ENCODE results near the gene SLC8A1. TPM values are rescaled to one million over a fixed set of nuclear protein-coding genes. Genes with fewer than 3 reads are reported as not detected.
A peak's percentile ranks its signal among the peaks of the same experiment; 100 is the strongest.

SLC8A1 gene
- total and polyA plus RNA-seq, 11 donors: 61.9 to 1,521 (median 827) TPM

DNA sequence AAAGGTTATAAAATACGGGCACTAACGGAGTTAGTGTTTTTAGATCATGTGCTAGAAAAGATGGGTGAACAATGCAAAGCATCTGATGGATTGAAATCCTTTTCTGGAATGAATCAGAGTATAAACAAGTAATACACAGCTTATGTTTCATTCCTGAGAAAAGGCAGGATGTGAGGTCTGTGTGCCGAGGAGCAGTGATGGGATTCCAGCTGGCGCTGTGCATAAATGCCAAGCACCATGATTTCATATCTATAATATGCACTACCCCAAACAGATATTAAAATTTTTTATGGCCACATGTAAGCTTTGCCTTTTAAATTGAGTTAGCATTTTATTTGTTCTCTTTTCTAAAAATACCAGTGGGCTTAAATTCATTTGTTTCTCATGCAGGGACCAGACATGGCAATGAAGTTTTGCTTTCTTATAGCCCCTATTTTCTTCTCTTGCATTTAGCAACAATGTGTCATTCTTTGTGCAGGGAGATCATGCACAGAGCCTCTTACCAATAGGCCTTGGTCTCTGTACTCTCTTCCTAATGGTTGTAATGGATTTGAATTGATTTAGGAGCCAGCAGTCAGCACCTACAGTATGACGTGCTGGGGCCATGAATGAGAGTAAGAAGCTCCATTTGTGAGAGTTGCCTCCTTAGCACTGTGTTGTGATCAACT is 323.9 kb downstream of the SLC8A1 start:
- 56 to 65% (median 60%) methylated on average over 5 of the region's 5 CpGs for WGBS, 4 donors
- ATAC-seq (no peak), DNase-seq (no peak)
- peak overlapping the region in 9 of 12 donors; percentile 4 to 91 (median 75) for H3K27ac ChIP-seq
- H3K36me3 ChIP-seq: peaks cover 0 to 15% (median 0%) of the 10 kb centered on the region in 9 donors
- H3K4me1 ChIP-seq: peaks cover 0 to 78% (median 38%) of the 10 kb centered on the region in 12 donors
- TF ChIP-seq, protein P1, sequence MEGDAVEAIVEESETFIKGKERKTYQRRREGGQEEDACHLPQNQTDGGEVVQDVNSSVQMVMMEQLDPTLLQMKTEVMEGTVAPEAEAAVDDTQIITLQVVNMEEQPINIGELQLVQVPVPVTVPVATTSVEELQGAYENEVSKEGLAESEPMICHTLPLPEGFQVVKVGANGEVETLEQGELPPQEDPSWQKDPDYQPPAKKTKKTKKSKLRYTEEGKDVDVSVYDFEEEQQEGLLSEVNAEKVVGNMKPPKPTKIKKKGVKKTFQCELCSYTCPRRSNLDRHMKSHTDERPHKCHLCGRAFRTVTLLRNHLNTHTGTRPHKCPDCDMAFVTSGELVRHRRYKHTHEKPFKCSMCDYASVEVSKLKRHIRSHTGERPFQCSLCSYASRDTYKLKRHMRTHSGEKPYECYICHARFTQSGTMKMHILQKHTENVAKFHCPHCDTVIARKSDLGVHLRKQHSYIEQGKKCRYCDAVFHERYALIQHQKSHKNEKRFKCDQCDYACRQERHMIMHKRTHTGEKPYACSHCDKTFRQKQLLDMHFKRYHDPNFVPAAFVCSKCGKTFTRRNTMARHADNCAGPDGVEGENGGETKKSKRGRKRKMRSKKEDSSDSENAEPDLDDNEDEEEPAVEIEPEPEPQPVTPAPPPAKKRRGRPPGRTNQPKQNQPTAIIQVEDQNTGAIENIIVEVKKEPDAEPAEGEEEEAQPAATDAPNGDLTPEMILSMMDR (IDR thresholded peaks at IDR 0.05): no peak
- no peak for TF ChIP-seq POLR2A (IDR thresholded peaks at IDR 0.05)
- H3K27me3 ChIP-seq: no peaks in the 10 kb centered on the region
- H3K4me3 ChIP-seq: no peak overlapping the region
- no peaks in the 10 kb centered on the region for H3K9me3 ChIP-seq
- intact Hi-C loops (cut with DNase I): loop anchor here in 2 of 10 donors (5.0 kb wide), 1 partner anchor 36 kb away; no protein-coding TSS in a partner anchor

DNA sequence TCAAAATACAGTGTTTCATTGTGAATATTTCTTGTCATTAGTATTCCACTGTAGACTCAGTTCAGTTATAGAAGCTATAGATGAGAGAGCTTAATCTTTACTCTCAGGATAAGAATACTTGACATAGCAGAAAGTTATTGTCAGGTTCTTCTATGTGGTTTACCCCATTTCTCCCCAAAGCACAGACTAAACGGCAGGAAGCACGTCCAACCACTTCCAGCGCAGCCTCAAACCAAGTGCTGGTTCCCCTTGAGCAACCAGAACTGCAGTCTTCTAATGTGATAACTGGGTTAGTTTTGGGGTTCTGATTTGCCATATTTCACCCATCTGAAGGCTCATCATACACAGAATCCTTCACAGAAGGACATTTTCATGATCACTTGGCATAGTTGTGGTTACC is 324.7 kb downstream of the SLC8A1 start:
- 60 to 84% (median 73%) methylated on average over 3 of the region's 3 CpGs for WGBS, 4 donors
- TF ChIP-seq POLR2A (IDR thresholded peaks at IDR 0.05): no peak
- TF ChIP-seq, protein P1 (IDR thresholded peaks at IDR 0.05): no peak
- intact Hi-C loops (cut with DNase I): loop anchor here in 2 of 10 donors (5.0 kb wide), 1 partner anchor 35 kb away; no protein-coding TSS in a partner anchor
- Histone ChIP-seq H3K36me3 (peaks cover 0 to 15% (median 0%) of the 10 kb centered on the region in 9 donors), H3K27me3 (no peaks in the 10 kb centered on the region), H3K4me1 (peaks cover 0 to 83% (median 38%) of the 10 kb centered on the region in 12 donors), H3K27ac (peak overlapping the region in 6 of 12 donors; percentile 10 to 91 (median 77)), H3K4me3 (no peak overlapping the region), H3K9me3 (no peaks in the 10 kb centered on the region)
- DNase-seq: no peak
- ATAC-seq: no peak

DNA sequence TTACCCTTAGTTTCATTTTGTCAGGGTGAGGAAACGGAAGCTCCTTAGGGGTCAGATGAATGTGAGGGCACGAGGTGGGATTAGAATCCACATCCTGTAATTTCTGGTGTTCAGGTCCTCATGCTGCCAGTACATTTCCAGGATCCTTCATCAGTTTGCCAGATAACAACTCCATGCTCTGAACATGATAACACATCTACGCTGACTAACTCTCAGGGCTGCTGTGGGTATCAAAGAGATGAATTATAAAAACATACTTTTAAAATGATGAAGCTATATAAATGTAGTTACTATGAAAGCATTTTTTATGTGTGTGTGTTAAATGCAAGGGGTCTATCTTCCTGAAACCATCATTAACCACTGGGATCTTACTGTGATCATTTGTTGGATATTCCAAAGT is 325.9 kb downstream of the SLC8A1 start:
- H3K4me3 ChIP-seq: no peak overlapping the region
- no peak for TF ChIP-seq POLR2A (IDR thresholded peaks at IDR 0.05)
- TF ChIP-seq, protein P1 (IDR thresholded peaks at IDR 0.05): no peak
- 68 to 71% (median 70%) methylated on average over 3 of the region's 3 CpGs for WGBS, 4 donors
- H3K9me3 ChIP-seq: no peaks in the 10 kb centered on the region
- intact Hi-C loops (cut with DNase I): loop anchor here in 2 of 10 donors (5.0 kb wide), 1 partner anchor 34 kb away; no protein-coding TSS in a partner anchor
- DNase-seq: no peak
- H3K36me3 ChIP-seq: peaks cover 0 to 15% (median 0%) of the 10 kb centered on the region in 9 donors
- H3K27ac ChIP-seq: peak overlapping the region in 2 of 12 donors; percentile 5 to 79
- no peak for ATAC-seq
- H3K27me3 ChIP-seq: no peaks in the 10 kb centered on the region
- H3K4me1 ChIP-seq: peaks cover 0 to 81% (median 34%) of the 10 kb centered on the region in 12 donors

DNA sequence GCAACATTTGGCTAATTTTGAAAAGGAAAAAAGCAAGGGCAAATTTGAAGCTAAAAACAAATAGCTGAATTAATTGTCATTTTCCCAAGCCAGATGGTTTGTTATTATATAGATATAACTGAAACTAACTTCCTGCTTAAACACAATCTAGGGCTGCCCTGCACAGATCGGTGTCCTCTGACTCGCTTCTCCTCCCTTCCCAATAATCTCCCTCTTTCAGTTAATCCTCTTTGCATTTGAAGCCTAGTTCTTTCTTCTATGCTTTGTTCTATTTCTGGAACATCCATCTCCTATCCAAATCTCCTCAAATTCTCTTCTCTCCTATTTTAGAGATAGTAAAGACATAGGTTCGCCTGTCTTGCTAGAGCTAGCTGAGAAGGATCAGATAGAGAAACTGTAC is 328.1 kb downstream of the SLC8A1 start:
- Histone ChIP-seq H3K4me3 (peak overlapping the region in 1 of 12 donors; percentile 21), H3K27ac (peak overlapping the region in 3 of 12 donors; percentile 41 to 51 (median 49))
- ATAC-seq: no peak

More for the DNA sequence above, 328.1 kb downstream of the SLC8A1 start:
- Histone ChIP-seq H3K9me3 (no peaks in the 10 kb centered on the region), H3K4me1 (peaks cover 0 to 58% (median 21%) of the 10 kb centered on the region in 12 donors), H3K36me3 (peaks cover 0 to 15% (median 0%) of the 10 kb centered on the region in 9 donors), H3K27me3 (no peaks in the 10 kb centered on the region)
- TF ChIP-seq, protein P1 (IDR thresholded peaks at IDR 0.05): no peak
- TF ChIP-seq POLR2A (IDR thresholded peaks at IDR 0.05): no peak
- intact Hi-C loops (cut with DNase I): no loop called here
- 53 to 62% (median 58%) methylated on average over 3 of the region's 3 CpGs for WGBS, 4 donors
- DNase-seq: no peak
